Calu3 (cell line): Measurements from ENCODE around the gene NRTN. TPM values are rescaled to one million over a fixed set of nuclear protein-coding genes. Genes with fewer than 3 reads are reported as not detected.

Experiments
- BruUV-seq: library from RNA; stranded (reverse); fragments of 400-500 nt; replicated peaks from 2 replicates; lab custom pipeline; 2021; lab: Mats Ljungman, UMichigan
- CTCF ChIA-PET: fragments of 300-600 bp; sonication (Branson Sonifier 250); formaldehyde crosslinking; loops from one replicate; lab custom pipeline; 2022; ENCODE audit warnings: antibody characterized with exemption; lab: Charles Lee
- DNase-seq: peaks from one replicate; pipeline ENCODE4 v3.0.0; 2022
- H3K27ac Mint-ChIP-seq: one replicate; pipeline ENCODE4 v1.8.0; 2022; ENCODE audit warnings: mixed read lengths; ENCODE audit not compliant: unreplicated experiment
- H3K27me3 Mint-ChIP-seq: one replicate; pipeline ENCODE4 v1.8.0; 2022; ENCODE audit warnings: mixed read lengths; ENCODE audit not compliant: unreplicated experiment
- H3K36me3 Mint-ChIP-seq: one replicate; pipeline ENCODE4 v1.8.0; 2022; ENCODE audit warnings: mild to moderate bottlenecking, moderate library complexity, mixed read lengths; ENCODE audit not compliant: insufficient read depth, unreplicated experiment
- H3K4me1 Mint-ChIP-seq: one replicate; pipeline ENCODE4 v1.8.0; 2022; ENCODE audit warnings: mild to moderate bottlenecking, low read depth, mixed read lengths; ENCODE audit not compliant: unreplicated experiment
- H3K4me3 Mint-ChIP-seq: one replicate; pipeline ENCODE4 v1.8.0; 2022; ENCODE audit warnings: mild to moderate bottlenecking, low read depth, moderate library complexity, mixed read lengths; ENCODE audit not compliant: unreplicated experiment
- H3K9me3 Mint-ChIP-seq: one replicate; pipeline ENCODE4 v1.8.0; 2022; ENCODE audit warnings: low read depth, mixed read lengths; ENCODE audit not compliant: unreplicated experiment
- intact Hi-C: fragments of 100-400 bp; cut with micrococcal nuclease; formaldehyde crosslinking; loops from one replicate; pipeline ENCODE4 v1.10.0; 2022; ENCODE audit not compliant: unreplicated experiment
- total RNA-seq: library from RNA; stranded (reverse); gene quantifications from 2 replicates; pipeline ENCODE4 v1.2.3, GENCODE V29; 2022
- TF ChIP-seq, protein P1 (sequence below): fragments of 200-600 bp; IDR thresholded peaks from one replicate; pipeline ENCODE4 v1.8.0; 2022; ENCODE audit warnings: antibody characterized with exemption; ENCODE audit not compliant: unreplicated experiment

The NRTN gene
- total RNA-seq, 1 experiment from 2014 or later = 5.4 TPM

DNA sequence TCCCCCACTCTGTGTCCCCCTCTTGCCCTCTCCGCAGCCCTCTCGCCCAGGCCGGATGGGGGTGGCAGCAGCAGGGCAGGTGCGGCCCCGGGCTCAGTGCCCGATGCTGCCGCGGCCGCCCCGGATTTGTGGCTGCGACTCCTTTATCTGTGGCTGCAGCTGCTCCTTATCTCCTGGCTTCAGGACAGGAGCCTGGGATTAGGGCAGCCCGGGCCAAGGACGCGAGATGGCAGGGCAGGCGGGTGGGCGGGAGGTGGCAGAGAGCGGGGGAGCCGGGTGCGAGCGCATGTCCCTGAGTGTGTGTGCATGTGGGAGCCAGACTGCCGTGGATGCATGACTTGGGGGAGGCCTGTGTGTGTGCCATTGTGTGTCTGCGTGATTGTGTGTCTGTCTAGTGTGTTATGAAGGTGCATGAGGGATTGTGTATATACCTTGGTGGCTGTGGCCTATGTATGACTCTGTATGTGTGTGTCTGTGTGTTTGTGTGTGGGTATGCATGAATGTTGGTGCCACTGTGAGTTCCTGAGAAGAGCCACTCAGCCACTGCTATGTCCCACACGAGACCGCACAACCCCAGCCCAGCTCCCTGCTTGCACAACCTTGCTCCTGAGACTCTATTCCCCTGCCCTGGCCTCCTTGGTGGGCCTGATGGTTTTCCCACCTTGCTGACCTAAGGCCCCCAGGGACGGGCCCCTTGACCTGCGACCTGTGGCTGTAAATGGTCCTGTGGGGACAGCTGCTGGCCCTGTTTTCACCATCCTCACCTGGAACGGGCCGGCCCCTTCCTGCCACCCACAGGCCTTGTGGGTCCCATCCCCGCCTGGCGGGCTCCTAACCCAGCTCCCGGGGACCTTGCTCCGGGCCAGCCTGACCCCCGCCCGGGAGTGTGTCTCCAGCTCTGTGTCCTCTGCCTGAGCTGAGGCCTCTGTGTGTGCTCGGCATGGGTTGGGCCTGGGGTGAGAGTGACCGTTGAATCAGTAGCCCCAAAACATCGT, 5.3 kb upstream of the NRTN start:
- no TSS peak for BruUV-seq
- intact Hi-C loops = loop anchor here (5.0 kb wide), 1 partner anchor 93 kb away; no protein-coding TSS in a partner anchor
- CTCF ChIA-PET = interaction anchor here (0.7 kb wide), 1 partner anchor 62 kb away, joined by 6 read pairs; no protein-coding TSS in a partner anchor

DNA sequence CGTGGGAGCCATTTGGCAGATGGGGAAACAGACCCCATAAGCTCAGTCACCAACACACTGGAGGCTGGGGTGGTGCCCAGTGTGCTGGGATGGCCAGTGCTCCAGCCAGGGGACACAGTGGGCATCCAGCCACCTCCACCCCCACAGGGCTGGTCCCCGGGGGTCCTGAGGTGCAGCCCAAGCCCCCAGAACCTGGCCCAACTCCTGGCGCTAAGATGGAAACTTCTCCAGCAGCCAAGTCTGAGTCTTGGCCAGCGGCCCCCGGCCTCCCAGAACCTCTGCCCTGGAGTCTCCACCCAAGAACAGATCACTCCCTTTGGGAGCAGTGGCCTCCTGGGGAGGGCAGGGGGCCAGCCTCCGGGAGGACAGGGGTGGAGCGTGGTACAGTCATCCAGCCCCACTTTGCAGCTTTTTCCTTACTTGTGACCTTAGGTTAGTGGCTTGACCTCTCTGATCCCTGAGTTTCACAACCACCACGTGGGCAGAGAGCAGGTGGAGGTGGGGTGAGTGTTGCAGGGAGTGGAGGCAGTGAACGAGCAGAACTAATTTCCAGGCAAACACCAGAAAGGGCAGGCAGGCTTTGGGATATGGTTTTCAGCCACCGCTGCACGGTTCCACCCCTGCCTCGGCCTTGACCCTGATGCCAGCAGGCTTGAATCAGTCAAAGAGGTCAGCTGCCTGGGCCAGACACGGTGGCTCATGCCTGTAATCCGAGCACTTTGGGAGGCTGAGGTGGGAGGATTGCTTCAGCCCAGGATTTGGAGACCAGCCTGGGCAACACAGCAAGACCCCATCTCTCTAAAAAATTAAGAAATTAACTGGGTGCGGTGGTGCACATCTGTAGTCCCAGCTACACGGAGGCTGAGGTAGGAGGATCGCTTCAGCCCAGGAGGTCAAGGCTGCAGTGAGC, 4.3 kb upstream of the NRTN start:
- H3K36me3 Mint-ChIP-seq = peaks cover 14% of the 10 kb centered on the region
- intact Hi-C loops = loop anchor here (5.0 kb wide), 1 partner anchor 92 kb away; no protein-coding TSS in a partner anchor
- no peaks in the 10 kb centered on the region for H3K4me1 Mint-ChIP-seq
- CTCF ChIA-PET = no interaction called here
- no TSS peak for BruUV-seq
- no peak overlapping the region for H3K4me3 Mint-ChIP-seq
- no peak for DNase-seq
- TF ChIP-seq, protein P1, sequence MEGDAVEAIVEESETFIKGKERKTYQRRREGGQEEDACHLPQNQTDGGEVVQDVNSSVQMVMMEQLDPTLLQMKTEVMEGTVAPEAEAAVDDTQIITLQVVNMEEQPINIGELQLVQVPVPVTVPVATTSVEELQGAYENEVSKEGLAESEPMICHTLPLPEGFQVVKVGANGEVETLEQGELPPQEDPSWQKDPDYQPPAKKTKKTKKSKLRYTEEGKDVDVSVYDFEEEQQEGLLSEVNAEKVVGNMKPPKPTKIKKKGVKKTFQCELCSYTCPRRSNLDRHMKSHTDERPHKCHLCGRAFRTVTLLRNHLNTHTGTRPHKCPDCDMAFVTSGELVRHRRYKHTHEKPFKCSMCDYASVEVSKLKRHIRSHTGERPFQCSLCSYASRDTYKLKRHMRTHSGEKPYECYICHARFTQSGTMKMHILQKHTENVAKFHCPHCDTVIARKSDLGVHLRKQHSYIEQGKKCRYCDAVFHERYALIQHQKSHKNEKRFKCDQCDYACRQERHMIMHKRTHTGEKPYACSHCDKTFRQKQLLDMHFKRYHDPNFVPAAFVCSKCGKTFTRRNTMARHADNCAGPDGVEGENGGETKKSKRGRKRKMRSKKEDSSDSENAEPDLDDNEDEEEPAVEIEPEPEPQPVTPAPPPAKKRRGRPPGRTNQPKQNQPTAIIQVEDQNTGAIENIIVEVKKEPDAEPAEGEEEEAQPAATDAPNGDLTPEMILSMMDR = no peak
- H3K27me3 Mint-ChIP-seq = peaks cover 34% of the 10 kb centered on the region
- H3K9me3 Mint-ChIP-seq = no peaks in the 10 kb centered on the region
- no peak overlapping the region for H3K27ac Mint-ChIP-seq

More for the DNA sequence above, 5.3 kb upstream of the NRTN start:
- H3K9me3 Mint-ChIP-seq = no peaks in the 10 kb centered on the region
- peaks cover 34% of the 10 kb centered on the region for H3K27me3 Mint-ChIP-seq
- no peak overlapping the region for H3K27ac Mint-ChIP-seq
- DNase-seq = no peak
- TF ChIP-seq, protein P1 = no peak
- no peak overlapping the region for H3K4me3 Mint-ChIP-seq
- no peaks in the 10 kb centered on the region for H3K4me1 Mint-ChIP-seq
- peaks cover 10% of the 10 kb centered on the region for H3K36me3 Mint-ChIP-seq

DNA sequence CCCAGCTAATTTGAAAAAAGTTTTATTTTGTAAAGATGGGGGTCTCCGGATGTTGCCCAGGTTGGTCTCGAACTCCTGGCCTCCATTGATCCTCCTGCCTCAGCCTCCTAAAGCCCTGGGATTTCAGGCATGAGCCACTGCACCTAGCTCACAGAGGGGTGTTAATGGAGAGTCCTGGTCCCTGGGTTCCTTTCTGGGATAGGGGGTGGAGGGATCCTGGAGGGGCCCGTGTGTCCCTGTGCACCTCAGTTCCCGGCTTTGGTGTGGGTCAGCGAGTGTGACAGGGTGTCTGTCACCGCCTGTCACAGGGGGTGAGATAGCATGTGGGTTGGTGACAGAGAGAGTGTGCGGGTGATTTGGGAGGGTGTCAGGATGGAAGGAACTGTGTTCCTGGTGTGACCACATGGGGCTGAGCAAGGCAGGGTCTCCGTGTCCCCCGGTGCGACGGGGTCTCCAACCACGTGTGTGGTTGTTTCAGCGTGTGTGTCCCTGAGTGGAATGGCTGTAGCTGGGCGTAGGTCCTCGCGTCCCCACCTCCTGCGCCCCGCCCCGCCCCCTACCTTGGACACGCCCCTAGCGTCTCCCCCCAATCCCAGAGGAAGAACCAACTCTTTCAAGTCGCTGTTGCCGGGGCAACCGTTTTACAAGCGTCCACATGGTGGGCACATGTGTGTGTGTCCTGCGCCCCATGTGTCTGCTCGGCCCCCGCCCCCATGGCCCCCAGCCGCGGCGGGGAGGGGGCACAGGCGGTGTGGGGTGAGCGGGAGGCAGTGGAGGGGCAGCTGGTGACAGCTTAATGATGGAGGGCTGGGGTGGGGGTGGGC, 2.9 kb upstream of the NRTN start:
- H3K36me3 Mint-ChIP-seq = peaks cover 16% of the 10 kb centered on the region
- no peak for DNase-seq
- CTCF ChIA-PET = interaction anchor here (0.6 kb wide), 1 partner anchor 59 kb away, joined by 4 read pairs; no protein-coding TSS in a partner anchor
- H3K4me3 Mint-ChIP-seq = peak overlapping the region; percentile 69
- H3K27me3 Mint-ChIP-seq = peaks cover 34% of the 10 kb centered on the region
- no TSS peak for BruUV-seq
- intact Hi-C loops = loop anchor here (5.0 kb wide), 1 partner anchor 90 kb away; no protein-coding TSS in a partner anchor
- no peaks in the 10 kb centered on the region for H3K4me1 Mint-ChIP-seq
- H3K27ac Mint-ChIP-seq = no peak overlapping the region
- TF ChIP-seq, protein P1 = no peak
- H3K9me3 Mint-ChIP-seq = no peaks in the 10 kb centered on the region
